Vein endothelial cell (primary cell): Measurements from ENCODE around the gene RFFL. TPM values are rescaled to one million over a fixed set of nuclear protein-coding genes. Genes with fewer than 3 reads are reported as not detected.

Source experiments
- small RNA-seq: library from RNA; depleted of rRNA; stranded (forward); fragments of <200 nt; gene quantifications from one replicate; pipeline ENCODE3, GENCODE V24; 2012
- total RNA-seq: library from RNA; depleted of rRNA; stranded (reverse); fragments of >200 nt; gene quantifications from 2 replicates; pipeline ENCODE4 v1.2.3, GENCODE V29; 2012

RFFL gene
- 14.4 and 17.3 TPM in 2 replicates for total RNA-seq

GRCh38 chr17:35063514-35064223 lies at the start of gene RFFL:
TSS of gene RFFL (minus strand) at chr17:35063707. CDS start at chr17:35026553, 37,154 bp downstream.

DNA sequence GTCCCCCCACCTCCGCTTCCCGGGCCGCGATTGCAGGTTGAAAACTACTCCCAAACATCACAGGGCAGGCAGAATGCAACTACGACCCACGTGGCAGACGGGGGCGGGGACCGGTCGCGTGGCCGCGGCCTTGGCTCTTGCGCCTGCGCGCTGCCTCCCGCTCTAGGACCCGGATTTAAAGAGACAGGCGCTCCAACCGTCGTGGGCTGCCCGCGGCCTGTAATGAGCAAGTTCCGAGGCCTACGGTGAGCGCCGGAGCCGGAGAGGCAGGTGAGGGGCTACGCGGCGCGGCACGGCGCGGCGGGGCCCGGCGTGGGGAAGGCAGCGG lies 83.2 kb downstream of the RFFL start, which contains the start of gene LIG3:
LIG3 (plus strand) TSS at position 160 of the 328 bp plus-strand sequence. CDS start 2,494 bp downstream, outside the sequence.

GRCh38 chr17:34961093-34961911 lies 102.2 kb downstream of the RFFL start, which contains the start of the genes CCT6B and ZNF830:
TSS of gene CCT6B (minus strand) at chr17:34961460. CDS start at chr17:34961393, 67 bp downstream.
TSS of gene ZNF830 (plus strand) at chr17:34961540. CDS start at chr17:34961567, 27 bp downstream.

Small RNAs within 50 kb of the gene (small RNA-seq; reads per million reads assigned to genes)
- not detected for gene AC004223.1
- gene RNU6-840P: not detected

Other genes with a start within 250 kb of the RFFL start
- 0.65 and 1.1 TPM in 2 replicates for gene CCT6B, start 102.2 kb downstream of the RFFL start, total RNA-seq
- gene ZNF830, start 102.2 kb downstream of the RFFL start, total RNA-seq: 7.8 and 9.7 TPM in 2 replicates
- gene LIG3, start 83.2 kb downstream of the RFFL start, total RNA-seq: 30.1 and 42.8 TPM in 2 replicates
- gene RAD51D, start 56.2 kb upstream of the RFFL start, total RNA-seq: 14.0 and 17.3 TPM in 2 replicates
- not detected in 2 replicates for gene FNDC8, start 57.9 kb upstream of the RFFL start, total RNA-seq
- 24.9 and 26.8 TPM in 2 replicates for gene NLE1, start 78.6 kb upstream of the RFFL start, total RNA-seq
- gene UNC45B, start 84.1 kb upstream of the RFFL start, total RNA-seq: not detected in 2 replicates
- gene SLC35G3, start 130.7 kb upstream of the RFFL start, total RNA-seq: not detected in 2 replicates
- gene SLFN5, start 179.4 kb upstream of the RFFL start, total RNA-seq: 25.5 and 46.8 TPM in 2 replicates